ENCODE data around the gene COQ10A. TPM values are rescaled to one million over a fixed set of nuclear protein-coding genes. Genes with fewer than 3 reads are reported as not detected.

The COQ10A gene
- total RNA-seq, 1 experiment from 2014 or later, result 18.4 TPM

DNA sequence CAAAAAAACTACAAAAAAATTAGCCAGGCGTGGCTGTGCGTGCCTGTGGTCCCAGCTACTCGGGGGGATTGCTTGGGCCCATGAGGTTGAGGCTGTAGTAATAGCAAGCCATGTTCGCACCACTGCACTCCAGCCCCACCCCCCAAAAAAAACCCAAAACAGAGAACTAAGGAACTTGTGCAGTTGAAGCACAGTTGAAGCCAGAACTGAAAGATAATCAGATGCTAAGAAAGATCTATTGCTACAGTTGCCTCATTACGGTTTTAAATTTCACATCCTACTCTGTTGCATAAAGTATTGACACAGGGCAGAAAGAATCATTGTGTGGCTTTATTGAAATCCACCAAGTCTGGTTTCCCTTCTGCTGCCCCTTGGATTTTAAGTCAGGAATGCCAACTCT, 29.6 kb downstream of the COQ10A start:
- TF ChIP-seq, protein P1, sequence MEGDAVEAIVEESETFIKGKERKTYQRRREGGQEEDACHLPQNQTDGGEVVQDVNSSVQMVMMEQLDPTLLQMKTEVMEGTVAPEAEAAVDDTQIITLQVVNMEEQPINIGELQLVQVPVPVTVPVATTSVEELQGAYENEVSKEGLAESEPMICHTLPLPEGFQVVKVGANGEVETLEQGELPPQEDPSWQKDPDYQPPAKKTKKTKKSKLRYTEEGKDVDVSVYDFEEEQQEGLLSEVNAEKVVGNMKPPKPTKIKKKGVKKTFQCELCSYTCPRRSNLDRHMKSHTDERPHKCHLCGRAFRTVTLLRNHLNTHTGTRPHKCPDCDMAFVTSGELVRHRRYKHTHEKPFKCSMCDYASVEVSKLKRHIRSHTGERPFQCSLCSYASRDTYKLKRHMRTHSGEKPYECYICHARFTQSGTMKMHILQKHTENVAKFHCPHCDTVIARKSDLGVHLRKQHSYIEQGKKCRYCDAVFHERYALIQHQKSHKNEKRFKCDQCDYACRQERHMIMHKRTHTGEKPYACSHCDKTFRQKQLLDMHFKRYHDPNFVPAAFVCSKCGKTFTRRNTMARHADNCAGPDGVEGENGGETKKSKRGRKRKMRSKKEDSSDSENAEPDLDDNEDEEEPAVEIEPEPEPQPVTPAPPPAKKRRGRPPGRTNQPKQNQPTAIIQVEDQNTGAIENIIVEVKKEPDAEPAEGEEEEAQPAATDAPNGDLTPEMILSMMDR (IDR thresholded peaks at IDR 0.05; ENCODE audit: insufficient read depth in 1 of 2, low read depth in 1 of 2, low read length in 1 of 2, severe bottlenecking in 1 of 2, unreplicated experiment in 1 of 2), result no peak
- CTCF ChIA-PET, result no interaction called here
- H3K27me3 ChIP-seq (replicated peaks; ENCODE audit: control insufficient read depth, insufficient read depth, low read length), result no peaks in the 10 kb centered on the region
- Mint-ChIP-seq H3K9me3 (ENCODE audit: unreplicated experiment) (no peaks in the 10 kb centered on the region), H3K36me3 (ENCODE audit: insufficient read depth, unreplicated experiment) (peaks cover 63% of the 10 kb centered on the region), H3K4me3 (ENCODE audit: unreplicated experiment) (no peak overlapping the region), H3K27me3 (ENCODE audit: insufficient read depth, unreplicated experiment) (no peaks in the 10 kb centered on the region), H3K27ac (ENCODE audit: unreplicated experiment) (no peak overlapping the region), H3K4me1 (ENCODE audit: low read depth, unreplicated experiment) (peaks cover 14% of the 10 kb centered on the region)
- no peaks in the 10 kb centered on the region for H3K9me3 ChIP-seq
- no peak overlapping the region for H3K4me3 ChIP-seq (ENCODE audit: low read depth, low read length)
- no peak for DNase-seq
- peaks cover 23% of the 10 kb centered on the region for H3K4me1 ChIP-seq
- POLR2A ChIA-PET, result no interaction called here
- intact Hi-C loops (cut with micrococcal nuclease; ENCODE audit: unreplicated experiment), result no loop called here
- BruUV-seq (replicated peaks), result no TSS peak
- H3K36me3 ChIP-seq (ENCODE audit: control insufficient read depth, insufficient read depth, low read length), result no peaks in the 10 kb centered on the region

DNA sequence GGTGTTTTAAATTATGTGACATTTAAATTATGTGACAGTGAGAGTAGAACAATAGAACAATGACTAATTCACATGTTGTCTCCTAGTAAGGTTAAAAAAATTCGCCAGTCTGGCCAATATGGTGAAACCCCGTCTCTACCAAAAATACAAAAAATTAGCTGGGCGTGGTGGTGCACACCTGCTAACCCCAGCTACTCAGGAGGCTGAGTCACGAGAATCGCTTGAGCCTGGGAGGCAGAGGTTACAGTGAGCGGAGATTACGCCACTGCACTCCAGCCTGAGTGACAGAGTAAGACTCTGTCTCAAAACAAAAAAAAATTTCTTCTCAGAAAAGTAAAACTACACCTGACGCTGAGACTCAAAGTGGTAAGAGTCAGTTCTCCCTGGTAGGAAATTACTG, 30.7 kb downstream of the COQ10A start:
- H3K36me3 Mint-ChIP-seq (ENCODE audit: insufficient read depth, unreplicated experiment), result peaks cover 63% of the 10 kb centered on the region
- Histone ChIP-seq H3K4me1 (peaks cover 19% of the 10 kb centered on the region), H3K36me3 (ENCODE audit: control insufficient read depth, insufficient read depth, low read length) (no peaks in the 10 kb centered on the region), H3K27me3 (replicated peaks; ENCODE audit: control insufficient read depth, insufficient read depth, low read length) (no peaks in the 10 kb centered on the region), H3K4me3 (ENCODE audit: low read depth, low read length) (no peak overlapping the region), H3K9me3 (no peaks in the 10 kb centered on the region)
- peaks cover 17% of the 10 kb centered on the region for H3K4me1 Mint-ChIP-seq (ENCODE audit: low read depth, unreplicated experiment)
- H3K9me3 Mint-ChIP-seq (ENCODE audit: unreplicated experiment), result no peaks in the 10 kb centered on the region
- no peak overlapping the region for H3K4me3 Mint-ChIP-seq (ENCODE audit: unreplicated experiment)
- POLR2A ChIA-PET, result no interaction called here
- CTCF ChIA-PET, result no interaction called here
- no peaks in the 10 kb centered on the region for H3K27me3 Mint-ChIP-seq (ENCODE audit: insufficient read depth, unreplicated experiment)
- no peak for DNase-seq
- H3K27ac Mint-ChIP-seq (ENCODE audit: unreplicated experiment), result no peak overlapping the region
- TF ChIP-seq, protein P1 (IDR thresholded peaks at IDR 0.05; ENCODE audit: insufficient read depth in 1 of 2, low read depth in 1 of 2, low read length in 1 of 2, severe bottlenecking in 1 of 2, unreplicated experiment in 1 of 2), result no peak
- no TSS peak for BruUV-seq (replicated peaks)
- intact Hi-C loops (cut with micrococcal nuclease; ENCODE audit: unreplicated experiment), result no loop called here

DNA sequence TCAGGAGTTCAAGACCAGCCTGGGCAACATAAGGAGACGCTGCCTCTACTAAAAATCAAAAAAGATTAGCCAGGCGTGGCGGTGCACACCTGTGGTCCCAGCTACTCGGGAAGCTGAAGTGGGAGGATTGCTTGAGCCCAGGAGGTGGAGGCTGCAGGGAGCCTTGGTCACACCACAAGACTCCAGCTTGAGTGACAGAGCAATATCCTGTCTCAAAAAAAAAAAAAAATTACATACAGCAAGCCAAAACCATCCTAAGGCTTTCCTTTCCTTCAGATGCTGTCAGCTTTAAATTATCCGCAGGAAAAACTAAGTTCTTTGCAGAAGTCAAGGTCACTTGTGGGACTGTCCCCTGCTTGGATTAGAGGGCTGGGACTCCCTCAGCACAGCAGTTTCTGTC, 32.1 kb downstream of the COQ10A start:
- intact Hi-C loops (cut with micrococcal nuclease; ENCODE audit: unreplicated experiment), result no loop called here
- no peaks in the 10 kb centered on the region for H3K27me3 ChIP-seq (replicated peaks; ENCODE audit: control insufficient read depth, insufficient read depth, low read length)
- ChIA-PET CTCF (interaction anchor here (0.6 kb wide), 1 partner anchor 23 kb away, joined by 4 read pairs; no protein-coding TSS in a partner anchor), POLR2A (interaction anchor here (0.6 to 2.0 kb wide), 4 partner anchors 18 to 151 kb away, joined by 3 to 7 read pairs (median 4); partner anchors contain the start of genes CNPY2, RNF41 and TIMELESS)
- BruUV-seq (replicated peaks), result no TSS peak
- no peaks in the 10 kb centered on the region for H3K36me3 ChIP-seq (ENCODE audit: control insufficient read depth, insufficient read depth, low read length)
- no peaks in the 10 kb centered on the region for H3K9me3 ChIP-seq
- Mint-ChIP-seq H3K9me3 (ENCODE audit: unreplicated experiment) (no peaks in the 10 kb centered on the region), H3K4me1 (ENCODE audit: low read depth, unreplicated experiment) (peaks cover 17% of the 10 kb centered on the region), H3K36me3 (ENCODE audit: insufficient read depth, unreplicated experiment) (peaks cover 54% of the 10 kb centered on the region), H3K4me3 (ENCODE audit: unreplicated experiment) (peak overlapping the region; percentile 94), H3K27me3 (ENCODE audit: insufficient read depth, unreplicated experiment) (no peaks in the 10 kb centered on the region), H3K27ac (ENCODE audit: unreplicated experiment) (peak overlapping the region; percentile 95)
- TF ChIP-seq, protein P1 (IDR thresholded peaks at IDR 0.05; ENCODE audit: insufficient read depth in 1 of 2, low read depth in 1 of 2, low read length in 1 of 2, severe bottlenecking in 1 of 2, unreplicated experiment in 1 of 2), result no peak
- H3K4me1 ChIP-seq, result peaks cover 11% of the 10 kb centered on the region
- H3K4me3 ChIP-seq (ENCODE audit: low read depth, low read length), result peak overlapping the region; percentile 63
- no peak for DNase-seq
